Mucosa of descending colon (tissue), 3 donors: ENCODE results near the gene ARFIP2. TPM values are rescaled to one million over a fixed set of nuclear protein-coding genes. Genes with fewer than 3 reads are reported as not detected.

Experiments
- ATAC-seq: fragments of 200-7000 bp; cut with Tn5 transposase; one replicate; pipeline ENCODE4 v1.9.1; 2020; ENCODE audit warnings: mild to moderate bottlenecking, moderate library complexity
- DNase-seq, 3 donors: peaks; one replicate each; pipeline ENCODE4 v3.0.0-alpha.2; 2020
- H3K36me3 ChIP-seq: fragments of 200-600 bp; one replicate; pipeline ENCODE4 v1.8.0; 2021; ENCODE audit warnings: low read depth, mild to moderate bottlenecking
- H3K4me1 ChIP-seq: fragments of 200-600 bp; one replicate; pipeline ENCODE4 v1.8.0; 2021; ENCODE audit warnings: low read depth, mild to moderate bottlenecking
- H3K4me3 ChIP-seq: fragments of 200-600 bp; one replicate; pipeline ENCODE4 v1.8.0; 2021; ENCODE audit warnings: mild to moderate bottlenecking
- H3K9me3 ChIP-seq: fragments of 200-600 bp; one replicate; pipeline ENCODE4 v1.8.0; 2021; ENCODE audit warnings: mild to moderate bottlenecking
- intact Hi-C, 2 donors: fragments of 100-400 bp; cut with DNase I in 1 of 2; cut with micrococcal nuclease in 1 of 2; formaldehyde crosslinking; loops; one replicate each; pipeline versions ENCODE4 v1.11.0 to v1.11.1; 2022; cut with DNase I, micrococcal nuclease
- total RNA-seq, 3 donors: library from RNA; stranded (reverse); fragmentation: NEBNext Ultra II Directional in 2 of 3; extraction: Animal tissue kit (Norgen Biotek cat#: 25700) in 2 of 3; gene quantifications; one replicate each; pipeline versions ENCODE4 v1.2.1 to v1.2.4, GENCODE V29; 2021 to 2023
- TF ChIP-seq, protein P1 (sequence below): fragments of 200-600 bp; IDR thresholded peaks from one replicate; pipeline ENCODE4 v1.8.0; 2022; ENCODE audit warnings: antibody characterized with exemption, mild to moderate bottlenecking
- donor health status: DM: no; HTN: no; CAD: no; lungs with moderate emphysema.
- donor health status: DM: no; HTN: no; CAD: no.
- donor health status: DM: no; HTN: yes; CAD: no.

The ARFIP2 gene
- total RNA-seq, 3 donors from 2014 or later, result 52.7 to 85.0 (median 76.6) TPM

DNA sequence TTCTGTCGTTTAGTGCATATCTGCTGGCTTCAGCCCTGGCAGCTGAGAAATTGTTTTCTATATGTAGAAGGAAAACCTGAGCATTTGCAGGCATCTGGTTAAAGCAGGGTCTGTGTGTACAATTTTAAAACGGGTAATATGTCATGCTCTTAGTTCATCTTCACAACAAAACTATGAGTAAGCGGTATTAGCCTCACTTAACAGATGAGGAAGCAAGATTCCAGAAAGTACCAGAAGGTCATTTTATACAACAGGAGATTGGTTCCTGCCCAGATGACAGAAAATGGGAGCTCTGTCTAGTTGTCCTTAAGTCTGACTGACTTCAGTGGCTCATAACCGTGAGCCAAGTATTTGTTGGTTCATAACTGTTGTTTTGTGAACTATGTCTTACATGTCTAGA, 1.3 kb upstream of the ARFIP2 start:
- DNase-seq (no peak), ATAC-seq (no peak)
- TF ChIP-seq, protein P1, sequence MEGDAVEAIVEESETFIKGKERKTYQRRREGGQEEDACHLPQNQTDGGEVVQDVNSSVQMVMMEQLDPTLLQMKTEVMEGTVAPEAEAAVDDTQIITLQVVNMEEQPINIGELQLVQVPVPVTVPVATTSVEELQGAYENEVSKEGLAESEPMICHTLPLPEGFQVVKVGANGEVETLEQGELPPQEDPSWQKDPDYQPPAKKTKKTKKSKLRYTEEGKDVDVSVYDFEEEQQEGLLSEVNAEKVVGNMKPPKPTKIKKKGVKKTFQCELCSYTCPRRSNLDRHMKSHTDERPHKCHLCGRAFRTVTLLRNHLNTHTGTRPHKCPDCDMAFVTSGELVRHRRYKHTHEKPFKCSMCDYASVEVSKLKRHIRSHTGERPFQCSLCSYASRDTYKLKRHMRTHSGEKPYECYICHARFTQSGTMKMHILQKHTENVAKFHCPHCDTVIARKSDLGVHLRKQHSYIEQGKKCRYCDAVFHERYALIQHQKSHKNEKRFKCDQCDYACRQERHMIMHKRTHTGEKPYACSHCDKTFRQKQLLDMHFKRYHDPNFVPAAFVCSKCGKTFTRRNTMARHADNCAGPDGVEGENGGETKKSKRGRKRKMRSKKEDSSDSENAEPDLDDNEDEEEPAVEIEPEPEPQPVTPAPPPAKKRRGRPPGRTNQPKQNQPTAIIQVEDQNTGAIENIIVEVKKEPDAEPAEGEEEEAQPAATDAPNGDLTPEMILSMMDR, result no peak
- Histone ChIP-seq H3K4me1 (peaks cover 46% of the 10 kb centered on the region), H3K36me3 (peaks cover 5% of the 10 kb centered on the region), H3K4me3 (no peak overlapping the region), H3K9me3 (no peaks in the 10 kb centered on the region)
- intact Hi-C loops, result no loop called here

DNA sequence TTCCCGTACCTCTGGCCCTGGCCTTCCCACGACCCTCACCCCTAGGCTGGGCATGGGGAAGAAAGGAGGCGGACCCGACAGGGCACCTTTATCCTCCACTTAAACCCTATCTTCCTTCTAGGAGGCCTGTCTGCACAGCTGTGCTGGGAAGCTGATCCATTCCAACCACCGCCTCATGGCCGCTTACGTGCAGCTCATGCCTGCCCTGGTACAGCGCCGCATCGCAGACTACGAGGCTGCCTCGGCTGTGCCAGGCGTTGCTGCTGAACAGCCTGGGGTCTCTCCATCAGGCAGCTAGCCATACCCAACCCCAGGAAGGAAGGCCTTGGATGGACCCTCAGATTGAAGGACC, 769 bp upstream of the ARFIP2 start:
- intact Hi-C loops, result no loop called here
- ATAC-seq, result peak; percentile 30
- no peak for DNase-seq
- H3K9me3 ChIP-seq, result no peaks in the 10 kb centered on the region
- peaks cover 5% of the 10 kb centered on the region for H3K36me3 ChIP-seq
- H3K4me3 ChIP-seq, result peak overlapping the region; percentile 50
- H3K4me1 ChIP-seq, result peaks cover 41% of the 10 kb centered on the region
- TF ChIP-seq, protein P1, result no peak

DNA sequence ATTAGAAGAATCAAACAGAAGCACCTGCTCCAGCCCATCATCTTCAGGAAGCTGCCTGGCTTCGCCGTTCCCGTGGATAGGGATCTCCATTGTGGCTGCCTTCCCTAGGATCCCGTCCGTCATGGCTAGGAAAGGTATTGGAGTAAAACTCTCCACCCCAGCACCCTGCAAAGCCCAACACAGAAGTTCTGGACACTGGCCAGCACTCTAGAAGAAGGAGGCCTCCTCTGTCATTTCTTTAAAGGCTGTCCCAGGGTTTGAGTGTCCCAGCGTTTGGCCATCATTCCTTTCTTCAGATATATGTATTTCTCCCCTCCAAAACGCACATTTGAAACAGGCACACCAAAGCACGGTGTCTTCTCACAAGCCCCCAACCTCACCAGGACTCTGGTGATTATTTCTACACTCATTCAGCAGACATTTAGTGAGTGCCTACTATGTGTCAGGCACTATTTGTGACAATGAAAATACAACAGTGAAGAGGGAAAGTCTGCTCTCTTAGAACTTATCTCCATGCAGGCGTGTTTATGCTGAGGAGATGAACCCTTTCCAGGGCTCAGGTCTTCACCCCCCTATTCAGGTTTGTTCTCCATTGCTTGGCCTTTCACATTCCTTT, 724 bp downstream of the ARFIP2 start:
- Histone ChIP-seq H3K4me1 (peaks cover 31% of the 10 kb centered on the region), H3K36me3 (peaks cover 5% of the 10 kb centered on the region), H3K9me3 (no peaks in the 10 kb centered on the region), H3K4me3 (peak overlapping the region; percentile 50)
- intact Hi-C loops, result no loop called here
- DNase-seq (peak in 1 of 3 donors; percentile 30), ATAC-seq (no peak)
- TF ChIP-seq, protein P1, result no peak

DNA sequence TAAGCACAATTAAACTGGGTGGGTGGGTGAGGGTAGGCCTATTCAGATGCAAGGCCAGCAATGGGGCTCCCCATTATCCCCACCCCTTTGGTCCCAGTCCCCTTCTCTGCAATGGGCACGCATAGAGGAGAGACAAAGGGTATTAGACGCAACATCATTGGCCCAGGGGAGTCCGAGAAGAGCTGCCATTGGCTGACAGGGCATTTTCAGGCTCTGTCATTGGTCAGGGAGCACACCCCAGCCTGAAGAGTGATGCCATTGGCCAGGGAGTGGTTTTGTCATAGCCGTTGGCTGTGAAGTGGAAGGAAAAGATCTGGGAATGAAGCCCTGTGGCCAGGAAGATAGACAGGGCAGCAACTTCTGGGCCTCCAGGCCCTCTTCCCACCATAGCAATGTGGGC, 4.6 kb downstream of the ARFIP2 start:
- H3K4me1 ChIP-seq, result peaks cover 30% of the 10 kb centered on the region
- peaks cover 5% of the 10 kb centered on the region for H3K36me3 ChIP-seq
- H3K4me3 ChIP-seq, result no peak overlapping the region
- ATAC-seq (no peak), DNase-seq (no peak)
- H3K9me3 ChIP-seq, result no peaks in the 10 kb centered on the region
- TF ChIP-seq, protein P1, result no peak
- intact Hi-C loops, result no loop called here

DNA sequence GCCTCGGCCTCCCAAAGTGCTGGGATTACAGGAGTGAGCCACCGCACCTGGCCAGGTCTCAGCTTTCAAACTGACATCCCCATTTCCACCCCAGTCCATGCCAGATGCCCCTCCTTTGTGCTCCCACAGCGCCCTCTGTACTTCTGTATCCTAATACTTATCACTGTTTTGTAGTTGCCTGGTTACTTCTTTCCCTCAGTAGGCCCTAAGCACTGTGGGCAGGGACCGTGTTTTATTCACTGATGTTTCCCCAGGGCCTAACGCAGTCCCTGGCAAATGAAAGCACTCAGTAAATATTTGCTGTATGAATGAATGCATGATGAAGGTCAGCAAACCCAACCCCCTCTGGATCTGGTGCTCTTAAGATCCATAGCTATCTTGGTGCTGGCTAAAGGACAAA, 5.2 kb downstream of the ARFIP2 start:
- DNase-seq, result peak in 1 of 3 donors; percentile 23
- no peak overlapping the region for H3K4me3 ChIP-seq
- no peaks in the 10 kb centered on the region for H3K9me3 ChIP-seq
- intact Hi-C loops, result no loop called here
- TF ChIP-seq, protein P1, result no peak
- ATAC-seq, result peak; percentile 3
- H3K4me1 ChIP-seq, result peaks cover 30% of the 10 kb centered on the region
- peaks cover 5% of the 10 kb centered on the region for H3K36me3 ChIP-seq
